ENCODE measurements around the gene ZNF214. TPM values are rescaled to one million over a fixed set of nuclear protein-coding genes. Genes with fewer than 3 reads are reported as not detected.

The ZNF214 gene
- total RNA-seq (2021; fragmentation: NEBNext Ultra II Directional; extraction: Animal tissue kit (Norgen Biotek cat#: 25700)), result 1 to 10 TPM in 5 of 6 experiments, under 1 TPM in 1; 0.85 to 2.0 (median 1.7) TPM
- long read RNA-seq, partial matches to known transcripts, result 0 of 2 reads
- long read RNA-seq, other reads (novel, unspliced or antisense), result 1 of 2 reads

- Mint-ChIP-seq H3K36me3 (ENCODE audit: low read depth) (no peaks in the 10 kb centered on the region; the same call in 1 of the 2 replicates), H3K27ac (peak within 1 kb of the TSS; percentile 99), H3K27me3 (ENCODE audit: insufficient read depth) (0 out of 2 replicates have a peak, but pooled peaks cover 3% of the 10 kb centered on the region), H3K4me1 (ENCODE audit: low read depth) (peaks cover 18% of the 10 kb centered on the region), H3K9me3 (no peaks in the 10 kb centered on the region), H3K4me3 (peak within 1 kb of the TSS; percentile 100)
- TF ChIP-seq, protein P1, sequence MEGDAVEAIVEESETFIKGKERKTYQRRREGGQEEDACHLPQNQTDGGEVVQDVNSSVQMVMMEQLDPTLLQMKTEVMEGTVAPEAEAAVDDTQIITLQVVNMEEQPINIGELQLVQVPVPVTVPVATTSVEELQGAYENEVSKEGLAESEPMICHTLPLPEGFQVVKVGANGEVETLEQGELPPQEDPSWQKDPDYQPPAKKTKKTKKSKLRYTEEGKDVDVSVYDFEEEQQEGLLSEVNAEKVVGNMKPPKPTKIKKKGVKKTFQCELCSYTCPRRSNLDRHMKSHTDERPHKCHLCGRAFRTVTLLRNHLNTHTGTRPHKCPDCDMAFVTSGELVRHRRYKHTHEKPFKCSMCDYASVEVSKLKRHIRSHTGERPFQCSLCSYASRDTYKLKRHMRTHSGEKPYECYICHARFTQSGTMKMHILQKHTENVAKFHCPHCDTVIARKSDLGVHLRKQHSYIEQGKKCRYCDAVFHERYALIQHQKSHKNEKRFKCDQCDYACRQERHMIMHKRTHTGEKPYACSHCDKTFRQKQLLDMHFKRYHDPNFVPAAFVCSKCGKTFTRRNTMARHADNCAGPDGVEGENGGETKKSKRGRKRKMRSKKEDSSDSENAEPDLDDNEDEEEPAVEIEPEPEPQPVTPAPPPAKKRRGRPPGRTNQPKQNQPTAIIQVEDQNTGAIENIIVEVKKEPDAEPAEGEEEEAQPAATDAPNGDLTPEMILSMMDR (IDR thresholded peaks at IDR 0.05), result no peak
- peak; percentile 85 for DNase-seq
Observed at GRCh38 chr11:7020183-7020917, at the start of gene ZNF214, which contains the start of gene NLRP14. TSS of gene ZNF214 (minus strand) at chr11:7020346. CDS start at chr11:7002835, 17,511 bp downstream. TSS of gene NLRP14 (plus strand) at chr11:7020479. CDS start at chr11:7038587, 18,108 bp downstream.

- Mint-ChIP-seq H3K36me3 (ENCODE audit: low read depth) (no peaks in the 10 kb centered on the region), H3K27me3 (ENCODE audit: insufficient read depth) (no peaks in the 10 kb centered on the region; the same call in 1 of the 2 replicates), H3K4me1 (ENCODE audit: low read depth) (no peaks in the 10 kb centered on the region), H3K4me3 (no peak overlapping the region), H3K9me3 (peaks cover 10% of the 10 kb centered on the region), H3K27ac (no peak overlapping the region)
- TF ChIP-seq, protein P1 (IDR thresholded peaks at IDR 0.05), result no peak
- DNase-seq, result no peak
Observed at GRCh38 chr11:7062534-7062933, 42.4 kb upstream of the ZNF214 start.

DNA sequence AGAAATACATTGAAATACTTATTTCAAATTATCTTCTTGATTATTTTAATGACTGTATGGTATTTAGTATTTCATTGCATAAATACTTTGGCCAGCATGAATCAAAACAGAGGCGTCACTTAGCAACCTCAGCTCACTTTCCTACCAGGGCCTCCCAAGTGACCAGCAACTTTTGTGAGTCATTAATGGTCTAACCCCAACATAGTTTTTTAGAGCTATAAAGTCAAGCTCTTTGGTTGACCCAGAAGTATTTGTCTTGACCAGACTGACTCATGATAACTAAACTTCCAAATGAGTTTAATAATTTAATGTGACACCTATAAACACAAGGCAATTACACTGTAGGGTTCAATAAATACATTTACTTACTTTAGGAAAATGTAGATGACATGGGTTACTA lies 40.7 kb upstream of the ZNF214 start:
- H3K4me3 Mint-ChIP-seq, result no peak overlapping the region
- TF ChIP-seq, protein P1 (IDR thresholded peaks at IDR 0.05), result no peak
- H3K27me3 Mint-ChIP-seq (ENCODE audit: insufficient read depth), result no peaks in the 10 kb centered on the region; the same call in 1 of the 2 replicates
- H3K9me3 Mint-ChIP-seq, result 0 out of 2 replicates have a peak, but pooled peaks cover 2% of the 10 kb centered on the region
- peak; percentile 77 for DNase-seq
- no peak overlapping the region for H3K27ac Mint-ChIP-seq
- no peaks in the 10 kb centered on the region for H3K4me1 Mint-ChIP-seq (ENCODE audit: low read depth)
- H3K36me3 Mint-ChIP-seq (ENCODE audit: low read depth), result no peaks in the 10 kb centered on the region

DNA sequence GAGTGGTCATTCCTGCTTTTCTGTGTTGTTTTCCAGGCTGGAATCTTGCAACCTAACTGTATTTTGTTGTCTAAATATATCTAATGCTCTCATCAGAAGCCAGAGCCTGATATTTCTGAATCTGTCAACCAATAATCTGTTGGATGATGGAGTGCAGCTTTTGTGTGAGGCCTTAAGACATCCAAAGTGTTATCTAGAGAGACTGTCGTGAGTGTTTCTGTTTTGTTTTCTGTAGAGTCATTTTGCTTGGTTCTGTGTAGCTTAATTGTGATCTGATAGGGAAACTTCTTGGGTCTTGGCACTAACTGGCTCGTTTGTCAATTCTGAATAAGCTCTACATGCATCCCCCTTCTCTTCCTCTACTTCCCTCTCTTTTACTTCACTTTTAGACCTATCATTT lies 37.5 kb upstream of the ZNF214 start:
- no peaks in the 10 kb centered on the region for H3K36me3 Mint-ChIP-seq (ENCODE audit: low read depth)
- H3K9me3 Mint-ChIP-seq, result no peaks in the 10 kb centered on the region
- TF ChIP-seq, protein P1 (IDR thresholded peaks at IDR 0.05), result no peak
- no peaks in the 10 kb centered on the region for H3K4me1 Mint-ChIP-seq (ENCODE audit: low read depth)
- no peaks in the 10 kb centered on the region; the same call in 1 of the 2 replicates for H3K27me3 Mint-ChIP-seq (ENCODE audit: insufficient read depth)
- H3K4me3 Mint-ChIP-seq, result no peak overlapping the region
- H3K27ac Mint-ChIP-seq, result no peak overlapping the region
- DNase-seq, result no peak

- Mint-ChIP-seq H3K27me3 (ENCODE audit: insufficient read depth) (no peaks in the 10 kb centered on the region), H3K27ac (no peak overlapping the region), H3K36me3 (ENCODE audit: low read depth) (no peaks in the 10 kb centered on the region), H3K4me3 (no peak overlapping the region), H3K4me1 (ENCODE audit: low read depth) (no peaks in the 10 kb centered on the region), H3K9me3 (no peaks in the 10 kb centered on the region)
- no peak for DNase-seq
- TF ChIP-seq, protein P1 (IDR thresholded peaks at IDR 0.05), result no peak
Observed at GRCh38 chr11:7056828-7057513, 36.8 kb upstream of the ZNF214 start.

All from HFFc6 (cell line).